GM12865 (cell line): ENCODE results near the gene ING5.
"Not testable (repeated sequence)": the region's sequence is repeated elsewhere in the genome, so short reads cannot be mapped to it uniquely, and the experiment has no call there.

ENCODE experiments used
- DNase-seq: peaks from one replicate; pipeline ENCODE4 v3.0.0; 2010; ENCODE audit warnings: low read depth
- H3K4me3 ChIP-seq: 2 replicates; pipeline ENCODE4 v1.5.1; 2011; ENCODE audit warnings: mild to moderate bottlenecking, low read depth, low read length, control low read depth
- CTCF ChIP-seq: IDR thresholded peaks from 2 replicates; pipeline ENCODE4 v1.5.1; 2011; ENCODE audit warnings: low read length, control low read depth, low read depth, inconsistent platforms; ENCODE audit not compliant: insufficient read depth; ENCODE audit errors: missing control alignments

The ING5 gene

DNA sequence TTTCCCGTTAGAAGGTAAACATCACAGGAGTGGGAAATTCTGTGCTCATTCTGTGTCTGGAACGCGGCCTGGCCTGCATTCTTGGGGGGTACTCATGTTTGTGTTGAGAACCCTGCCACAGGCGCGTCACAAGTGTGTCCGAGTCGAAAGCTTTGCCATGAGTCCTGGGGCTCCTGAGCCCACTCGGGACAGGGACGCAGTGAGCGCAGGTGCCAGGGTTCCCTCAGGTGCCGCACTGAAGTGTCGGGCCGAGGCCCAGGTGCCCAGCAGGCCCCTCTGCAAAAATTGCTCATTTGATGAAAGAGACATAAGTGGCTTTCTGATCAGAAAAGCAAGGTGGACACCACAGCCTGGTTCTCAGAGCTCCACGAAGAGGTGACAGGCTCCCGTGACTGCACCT, 37.3 kb downstream of the ING5 start:
- DNase-seq, result no peak
- TF ChIP-seq CTCF, result no peak
- no peak overlapping the region for H3K4me3 ChIP-seq

DNA sequence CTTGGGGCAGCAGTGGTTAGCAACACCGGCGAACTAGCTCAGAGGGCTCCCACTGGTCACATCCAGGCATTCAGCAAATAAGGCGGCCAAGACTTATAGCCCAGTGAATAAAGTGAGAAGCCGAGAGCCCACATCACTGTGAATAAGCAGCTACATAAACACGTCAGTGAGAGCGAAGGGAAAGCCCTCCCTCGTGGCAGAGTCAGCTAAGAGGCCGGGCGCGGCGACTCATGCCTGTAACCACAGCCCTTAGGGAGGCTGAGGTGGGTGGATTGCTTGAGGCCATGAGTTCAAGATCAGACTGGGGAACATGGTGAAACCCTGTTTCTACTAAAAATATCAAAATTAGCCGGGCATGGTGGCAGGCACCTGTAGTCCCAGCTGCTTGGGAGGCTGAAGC, 37.8 kb downstream of the ING5 start:
- no peak overlapping the region for H3K4me3 ChIP-seq
- no peak for TF ChIP-seq CTCF
- DNase-seq, result peak; percentile 62

- DNase-seq, result no peak
- no peak for TF ChIP-seq CTCF
- no peak overlapping the region for H3K4me3 ChIP-seq
Observed at GRCh38 chr2:241741016-241741415, 39.2 kb downstream of the ING5 start.

DNA sequence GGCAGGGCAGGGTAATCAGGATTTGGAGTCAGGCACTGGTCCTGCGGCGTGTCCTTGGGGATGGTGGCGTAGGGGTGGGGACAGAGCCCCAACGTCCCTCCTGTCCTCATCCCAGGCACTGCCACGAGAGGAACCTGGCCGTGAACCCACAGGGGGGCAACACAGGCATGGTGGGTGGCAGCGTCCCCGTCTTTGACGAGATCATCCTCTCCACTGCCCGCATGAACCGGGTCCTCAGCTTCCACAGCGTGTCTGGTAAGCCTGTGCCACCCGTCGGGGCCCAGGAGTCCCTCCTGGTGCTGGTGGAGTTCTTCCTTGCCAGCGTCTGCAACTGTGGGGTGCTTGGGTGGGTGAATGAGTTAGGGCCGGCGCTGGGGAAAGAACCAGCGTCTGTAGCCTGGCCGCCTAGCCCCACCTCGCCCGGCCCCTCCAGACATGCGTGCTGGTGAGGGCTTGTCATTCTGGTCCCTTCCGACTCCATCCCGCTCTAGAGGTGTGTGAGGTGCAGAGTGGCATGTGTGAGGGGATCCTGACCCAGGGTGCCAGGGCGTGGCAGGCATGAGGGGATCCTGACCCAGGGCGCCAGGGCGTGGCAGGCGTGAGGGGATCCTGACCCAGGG, 40.6 kb downstream of the ING5 start:
- DNase-seq, result no peak
- no peak for TF ChIP-seq CTCF
- no peak overlapping the region for H3K4me3 ChIP-seq

DNA sequence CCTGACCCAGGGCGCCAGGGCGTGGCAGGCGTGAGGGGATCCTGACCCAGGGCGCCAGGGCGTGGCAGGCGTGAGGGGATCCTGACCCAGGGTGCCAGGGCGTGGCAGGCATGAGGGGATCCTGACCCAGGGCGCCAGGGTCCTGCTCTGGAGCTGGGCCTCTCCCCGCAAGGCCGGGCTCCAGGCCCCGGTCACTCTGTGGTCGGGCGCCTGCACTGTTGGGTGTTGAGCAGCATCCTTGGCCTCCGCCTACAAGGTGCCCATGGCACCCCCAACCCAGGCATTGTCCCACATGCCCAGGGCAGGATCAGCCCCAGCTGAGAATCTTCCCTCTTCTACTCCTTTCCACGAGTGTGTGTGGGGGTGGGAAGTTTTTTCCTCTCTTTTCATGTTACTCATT, 41.2 kb downstream of the ING5 start:
- H3K4me3 ChIP-seq, DNase-seq: not testable (repeated sequence)

- no peak for DNase-seq
- no peak overlapping the region for H3K4me3 ChIP-seq
- no peak for TF ChIP-seq CTCF
Observed at GRCh38 chr2:241743620-241744019, 41.8 kb downstream of the ING5 start.

- no peak overlapping the region for H3K4me3 ChIP-seq
- no peak for TF ChIP-seq CTCF
Observed at GRCh38 chr2:241744028-241744754, 42.4 kb downstream of the ING5 start.

More at GRCh38 chr2:241744028-241744754, 42.4 kb downstream of the ING5 start:
- DNase-seq, result no peak
